Uterus (tissue), 4 donors: ENCODE results near the gene SAMD4A. TPM values are rescaled to one million over a fixed set of nuclear protein-coding genes. Genes with fewer than 3 reads are reported as not detected.
A peak's percentile ranks its signal among the peaks of the same experiment; 100 is the strongest.

ENCODE experiments used
- DNase-seq, 2 donors: peaks; one replicate each; pipeline ENCODE4 v3.0.0-alpha.2; 2019 to 2020
- H3K27ac ChIP-seq, 2 donors: fragments of 200-600 bp; sonication (generic); 1 replicate in 1 of 2; 2 replicates in 1 of 2; pipeline ENCODE4 v1.5.1; 2016 to 2018
- H3K27me3 ChIP-seq, 2 donors: fragments of 200-600 bp; sonication (generic); one replicate each; pipeline ENCODE4 v1.5.1; 2018 to 2019; ENCODE audit warnings: control low read depth in 1 of 2
- H3K36me3 ChIP-seq, 2 donors: fragments of 200-600 bp; sonication (generic); one replicate each; pipeline ENCODE4 v1.5.1; 2019; ENCODE audit warnings: control low read depth in 1 of 2
- H3K4me1 ChIP-seq, 2 donors: fragments of 200-600 bp; sonication (generic); one replicate each; pipeline ENCODE4 v1.5.1; 2018 to 2019; ENCODE audit warnings: control low read depth in 1 of 2
- H3K4me3 ChIP-seq, 2 donors: fragments of 200-600 bp; sonication (generic); 1 replicate in 1 of 2; 2 replicates in 1 of 2; pipeline ENCODE4 v1.5.1; 2018 to 2019; ENCODE audit warnings: mild to moderate bottlenecking in 1 of 2
- H3K9me3 ChIP-seq, 2 donors: fragments of 200-600 bp; sonication (generic); one replicate each; pipeline ENCODE4 v1.5.1; 2019; ENCODE audit warnings: control low read depth in 1 of 2
- CTCF ChIP-seq, 4 experiments: fragments of 200-600 bp in 2 of 4; fragments of 450-650 bp in 2 of 4; sonication (generic) in 2 of 4; IDR thresholded peaks; one replicate each; pipeline ENCODE4 v1.5.1; 2016 to 2019; ENCODE audit warnings: antibody characterized with exemption in 4 of 4, mild to moderate bottlenecking in 2 of 4, moderate library complexity in 1 of 4
- POLR2A ChIP-seq, 2 donors: fragments of 450-650 bp; IDR thresholded peaks; one replicate each; pipeline ENCODE4 v1.6.1; 2016; ENCODE audit warnings: antibody characterized with exemption in 2 of 2, mild to moderate bottlenecking in 1 of 2, moderate library complexity in 1 of 2
- intact Hi-C: fragments of 100-400 bp; cut with DNase I; formaldehyde crosslinking; loops from one replicate; pipeline ENCODE4 v1.15.1; 2023; ENCODE audit warnings: low total_unique reads
- total RNA-seq, 4 donors: library from RNA; depleted of rRNA in 3 of 4; stranded (reverse); fragments of >200 nt in 3 of 4; gene quantifications; one replicate each; pipeline versions ENCODE4 v1.1.0 to v1.2.4, GENCODE V29; 2014 to 2023
- donor health status: DM: yes; HTN: yes; CAD: no.

Gene SAMD4A
- total RNA-seq, 4 donors from 2014 or later, result 46.9 to 67.8 (median 55.0) TPM

GRCh38 chr14:54693761-54694160 lies 126.8 kb downstream of the SAMD4A start:
- no peak overlapping the region for H3K27ac ChIP-seq
- H3K36me3 ChIP-seq, result no peaks in the 10 kb centered on the region
- intact Hi-C loops, result no loop called here
- peaks cover 0 to 10% of the 10 kb centered on the region in 2 donors for H3K4me1 ChIP-seq
- no peak for DNase-seq
- TF ChIP-seq CTCF (IDR thresholded peaks at IDR 0.05) (no peak), POLR2A (IDR thresholded peaks at IDR 0.05) (no peak)
- H3K9me3 ChIP-seq, result no peaks in the 10 kb centered on the region
- H3K27me3 ChIP-seq, result no peaks in the 10 kb centered on the region
- no peak overlapping the region for H3K4me3 ChIP-seq

- no peaks in the 10 kb centered on the region for H3K27me3 ChIP-seq
- H3K27ac ChIP-seq, result no peak overlapping the region
- no peak for DNase-seq
- no peaks in the 10 kb centered on the region for H3K9me3 ChIP-seq
- intact Hi-C loops, result no loop called here
- no peak overlapping the region for H3K4me3 ChIP-seq
- no peaks in the 10 kb centered on the region for H3K36me3 ChIP-seq
- H3K4me1 ChIP-seq, result peaks cover 0 to 13% of the 10 kb centered on the region in 2 donors
- TF ChIP-seq POLR2A (IDR thresholded peaks at IDR 0.05), result no peak
- no peak for TF ChIP-seq CTCF (IDR thresholded peaks at IDR 0.05)
Observed at GRCh38 chr14:54695196-54695595, 128.3 kb downstream of the SAMD4A start.

- H3K36me3 ChIP-seq, result no peaks in the 10 kb centered on the region
- no peak for DNase-seq
- H3K4me3 ChIP-seq, result no peak overlapping the region
- no peak overlapping the region for H3K27ac ChIP-seq
- intact Hi-C loops, result no loop called here
- peaks cover 0 to 10% of the 10 kb centered on the region in 2 donors for H3K4me1 ChIP-seq
- no peaks in the 10 kb centered on the region for H3K27me3 ChIP-seq
- H3K9me3 ChIP-seq, result no peaks in the 10 kb centered on the region
- TF ChIP-seq POLR2A (IDR thresholded peaks at IDR 0.05) (no peak), CTCF (IDR thresholded peaks at IDR 0.05) (no peak)
Observed at GRCh38 chr14:54697001-54697400, 130.1 kb downstream of the SAMD4A start.

- no peak overlapping the region for H3K27ac ChIP-seq
Observed at GRCh38 chr14:54697803-54698202, 130.9 kb downstream of the SAMD4A start.

GRCh38 chr14:54698501-54698900 lies 131.6 kb downstream of the SAMD4A start:
- intact Hi-C loops, result no loop called here
- H3K27ac ChIP-seq, result peak overlapping the region; percentile 23 to 59
- peaks cover 0 to 5% of the 10 kb centered on the region in 2 donors for H3K4me1 ChIP-seq
- no peaks in the 10 kb centered on the region for H3K27me3 ChIP-seq
- no peak overlapping the region for H3K4me3 ChIP-seq
- TF ChIP-seq CTCF (IDR thresholded peaks at IDR 0.05) (no peak), POLR2A (IDR thresholded peaks at IDR 0.05) (no peak)
- H3K9me3 ChIP-seq, result no peaks in the 10 kb centered on the region
- DNase-seq, result no peak
- H3K36me3 ChIP-seq, result no peaks in the 10 kb centered on the region

More at GRCh38 chr14:54697803-54698202, 130.9 kb downstream of the SAMD4A start:
- Histone ChIP-seq H3K36me3 (no peaks in the 10 kb centered on the region), H3K4me1 (peaks cover 0 to 5% of the 10 kb centered on the region in 2 donors), H3K9me3 (no peaks in the 10 kb centered on the region), H3K27me3 (no peaks in the 10 kb centered on the region), H3K4me3 (no peak overlapping the region)
- TF ChIP-seq CTCF (IDR thresholded peaks at IDR 0.05) (no peak), POLR2A (IDR thresholded peaks at IDR 0.05) (no peak)
- intact Hi-C loops, result no loop called here
- DNase-seq, result no peak
